HCT116 (cell line): Measurements from ENCODE around the gene CERS5. TPM values are rescaled to one million over a fixed set of nuclear protein-coding genes. Genes with fewer than 3 reads are reported as not detected.

ENCODE experiments used
- ATAC-seq: fragments of 200-7000 bp; cut with Tn5 transposase; 2 replicates; pipeline ENCODE4 v1.9.1; 2020; ENCODE audit warnings: mild to moderate bottlenecking, moderate library complexity
- BruUV-seq: library from RNA; stranded (reverse); fragments of 400-500 nt; replicated peaks from 2 replicates; lab custom pipeline; 2021; lab: Mats Ljungman, UMichigan
- CTCF ChIA-PET: fragments of 300-600 bp; sonication (Branson Sonifier 250); formaldehyde crosslinking; loops from one replicate; lab custom pipeline; 2021; ENCODE audit warnings: antibody characterized with exemption; lab: Charles Lee
- POLR2A ChIA-PET: fragments of 300-600, 350-600 bp; sonication (Branson Sonifier 250); formaldehyde crosslinking; loops from one replicate; lab custom pipeline; 2021; ENCODE audit warnings: antibody characterized with exemption; lab: Charles Lee
- RAD21 ChIA-PET, 2 experiments: fragments of 300-600 bp; sonication (Branson Sonifier 250); formaldehyde crosslinking; loops; one replicate each; lab custom pipeline; 2023; ENCODE audit warnings: low total read pairs in 2 of 2; ENCODE audit not compliant: uncharacterized antibody in 2 of 2, unreplicated experiment in 2 of 2, low non-redundant PET in 1 of 2; lab: Charles Lee
- DNase-seq: peaks from one replicate; pipeline ENCODE4 v3.0.0-alpha.2; 2010; ENCODE audit warnings: low read depth, low spot score
- H2AFZ ChIP-seq: fragments of 200-600 bp; shearing (Covaris generic), sonication (generic); 2 replicates; pipeline ENCODE4 v1.6.1; 2017; ENCODE audit warnings: low read depth, mixed run types, mixed read lengths, antibody characterized with exemption, low read length; ENCODE audit not compliant: poor library complexity, severe bottlenecking
- H3K27ac ChIP-seq: 2 replicates; pipeline ENCODE4 v1.5.1; 2012; ENCODE audit warnings: low read depth, low read length
- H3K27me3 ChIP-seq: fragments of 200-600 bp; sonication (generic); 2 replicates; pipeline ENCODE4 v1.6.1; 2016; ENCODE audit warnings: mixed run types, low read length, mixed read lengths; ENCODE audit not compliant: insufficient read depth
- H3K36me3 ChIP-seq, 2 experiments: fragments of 200-500 bp in 1 of 2; fragments of 200-600 bp in 1 of 2; sonication (Bioruptor generic) in 1 of 2; sonication (generic) in 1 of 2; 2 replicates each; pipeline versions ENCODE4 v1.5.1 to v1.6.1; 2014 to 2016; ENCODE audit warnings: low read length in 2 of 2, inconsistent platforms in 1 of 2, mixed read lengths in 1 of 2, mixed run types in 1 of 2; ENCODE audit not compliant: insufficient read depth in 2 of 2, control insufficient read depth in 1 of 2
- H3K4me1 ChIP-seq, 2 experiments: fragments of 200-600 bp in 1 of 2; sonication (generic) in 1 of 2; 2 replicates each; pipeline versions ENCODE4 v1.5.1 to v1.6.1; 2012 to 2017; ENCODE audit warnings: low read length in 2 of 2, inconsistent platforms in 1 of 2, mild to moderate bottlenecking in 1 of 2, mixed read lengths in 1 of 2, mixed run types in 1 of 2, moderate library complexity in 1 of 2; ENCODE audit not compliant: insufficient read depth in 2 of 2, control insufficient read depth in 1 of 2
- H3K4me2 ChIP-seq: fragments of 200-600 bp; sonication (generic); 2 replicates; pipeline ENCODE4 v1.6.1; 2017; ENCODE audit warnings: mixed run types, low read length, mixed read lengths
- H3K4me3 ChIP-seq, 2 experiments: fragments of 200-600 bp in 1 of 2; sonication (generic) in 1 of 2; replicated peaks in 1 of 2; 2 replicates each; pipeline ENCODE4 v1.5.1; 2011 to 2016; ENCODE audit warnings: low read length in 2 of 2, control low read depth in 1 of 2, low read depth in 1 of 2, mild to moderate bottlenecking in 1 of 2, mixed read lengths in 1 of 2, mixed run types in 1 of 2
- H3K79me2 ChIP-seq: fragments of 200-600 bp; sonication (generic); 2 replicates; pipeline ENCODE4 v1.6.1; 2017; ENCODE audit warnings: mild to moderate bottlenecking, mixed run types, low read length, moderate library complexity, mixed read lengths; ENCODE audit not compliant: insufficient read depth
- H3K9ac ChIP-seq: fragments of 200-600 bp; sonication (generic); 2 replicates; pipeline ENCODE4 v1.6.1; 2016; ENCODE audit warnings: low read length, mixed read lengths
- H3K9me2 ChIP-seq: fragments of 200-600 bp; sonication (generic), shearing (Covaris generic); 2 replicates; pipeline ENCODE4 v1.6.1; 2017; ENCODE audit warnings: mixed run types, mild to moderate bottlenecking, moderate library complexity; ENCODE audit not compliant: insufficient read depth
- H3K9me3 ChIP-seq, 2 experiments: fragments of 200-500 bp in 1 of 2; fragments of 200-600 bp in 1 of 2; sonication (Bioruptor generic) in 1 of 2; sonication (generic) in 1 of 2; 2 replicates each; pipeline ENCODE4 v1.6.1; 2014 to 2017; ENCODE audit warnings: low read length in 2 of 2, mixed read lengths in 2 of 2, inconsistent platforms in 1 of 2, low read depth in 1 of 2, mild to moderate bottlenecking in 1 of 2, mixed run types in 1 of 2, moderate library complexity in 1 of 2; ENCODE audit not compliant: control insufficient read depth in 1 of 2, insufficient read depth in 1 of 2
- H4K20me1 ChIP-seq: fragments of 200-600 bp; sonication (generic), shearing (Covaris generic); 2 replicates; pipeline ENCODE4 v1.6.1; 2017; ENCODE audit warnings: mixed run types, mild to moderate bottlenecking, moderate library complexity; ENCODE audit not compliant: insufficient read depth
- CBX3 ChIP-seq: IDR thresholded peaks from 2 replicates; pipeline ENCODE4 v1.6.1; 2012; ENCODE audit warnings: low read depth
- ELF1 ChIP-seq: IDR thresholded peaks from 2 replicates; pipeline ENCODE4 v1.6.1; 2012; ENCODE audit warnings: low read depth, borderline replicate concordance
- EZH2 ChIP-seq: fragments of 200-600 bp; sonication (generic); IDR thresholded peaks from 2 replicates; pipeline ENCODE4 v1.6.1; 2017; ENCODE audit warnings: antibody characterized with exemption, mixed run types
- EZH2phosphoT487 ChIP-seq: fragments of 200-600 bp; IDR thresholded peaks from 2 replicates; pipeline ENCODE4 v1.6.1; 2018; ENCODE audit warnings: antibody characterized with exemption, borderline replicate concordance
- POLR2A ChIP-seq: IDR thresholded peaks from 2 replicates; pipeline ENCODE4 v1.7.0; 2011; ENCODE audit warnings: borderline replicate concordance; ENCODE audit not compliant: insufficient read depth, insufficient read length; ENCODE audit errors: extremely low read depth
- POLR2AphosphoS5 ChIP-seq: IDR thresholded peaks from 2 replicates; pipeline ENCODE4 v1.6.1; 2011; ENCODE audit warnings: mild to moderate bottlenecking, low read depth, low read length, moderate library complexity
- SIN3A ChIP-seq: IDR thresholded peaks from 2 replicates; pipeline ENCODE4 v1.6.1; 2012; ENCODE audit warnings: low read depth
- SP1 ChIP-seq: IDR thresholded peaks from 2 replicates; pipeline ENCODE4 v1.6.1; 2012; ENCODE audit warnings: low read depth
- SRF ChIP-seq: IDR thresholded peaks from 2 replicates; pipeline ENCODE4 v1.6.1; 2012; ENCODE audit warnings: low read depth
- TCF7L2 ChIP-seq: IDR thresholded peaks from 2 replicates; pipeline ENCODE4 v1.7.0; 2011; ENCODE audit warnings: borderline replicate concordance, inconsistent platforms; ENCODE audit not compliant: insufficient read depth, insufficient read length; ENCODE audit errors: extremely low read depth
- YY1 ChIP-seq: IDR thresholded peaks from 2 replicates; pipeline ENCODE4 v1.6.1; 2011; ENCODE audit warnings: low read length, low read depth, moderate library complexity, mild to moderate bottlenecking; ENCODE audit not compliant: insufficient replicate concordance; ENCODE audit errors: extremely low read depth
- ZFX ChIP-seq: fragments of 450-650 bp; IDR thresholded peaks from 2 replicates; pipeline ENCODE4 v1.6.1; 2017
- intact Hi-C: fragments of 100-400 bp; cut with micrococcal nuclease; formaldehyde crosslinking; loops from 2 replicates; pipeline ENCODE4 v1.10.0; 2022
- total RNA-seq: library from RNA; stranded (reverse); gene quantifications from one replicate; pipeline ENCODE4 v1.2.1, GENCODE V29; 2021; ENCODE audit not compliant: unreplicated experiment
- TF ChIP-seq, protein P1 (sequence below), 3 experiments: fragments of 200-600 bp in 1 of 3; sonication (generic) in 1 of 3; IDR thresholded peaks in 2 of 3; conservative IDR thresholded peaks in 1 of 3; 2 replicates each; pipeline ENCODE4 v1.5.1; 2012 to 2017; ENCODE audit warnings: low read depth in 2 of 3, low read length in 2 of 3, antibody characterized with exemption in 1 of 3, borderline replicate concordance in 1 of 3, control low read depth in 1 of 3, mild to moderate bottlenecking in 1 of 3, mixed read lengths in 1 of 3, mixed run types in 1 of 3, moderate library complexity in 1 of 3; ENCODE audit not compliant: insufficient read depth in 1 of 3
- TF ChIP-seq, protein P2 (sequence below): IDR thresholded peaks from 2 replicates; pipeline ENCODE4 v1.6.1; 2012; ENCODE audit warnings: low read depth
- TF ChIP-seq, protein P3 (sequence below): IDR thresholded peaks from 2 replicates; pipeline ENCODE4 v1.6.1; 2012
- TF ChIP-seq, protein P4 (sequence below): IDR thresholded peaks from 2 replicates; pipeline ENCODE4 v1.6.1; 2012

The CERS5 gene
- total RNA-seq, 1 experiment from 2014 or later = 33.4 TPM

DNA sequence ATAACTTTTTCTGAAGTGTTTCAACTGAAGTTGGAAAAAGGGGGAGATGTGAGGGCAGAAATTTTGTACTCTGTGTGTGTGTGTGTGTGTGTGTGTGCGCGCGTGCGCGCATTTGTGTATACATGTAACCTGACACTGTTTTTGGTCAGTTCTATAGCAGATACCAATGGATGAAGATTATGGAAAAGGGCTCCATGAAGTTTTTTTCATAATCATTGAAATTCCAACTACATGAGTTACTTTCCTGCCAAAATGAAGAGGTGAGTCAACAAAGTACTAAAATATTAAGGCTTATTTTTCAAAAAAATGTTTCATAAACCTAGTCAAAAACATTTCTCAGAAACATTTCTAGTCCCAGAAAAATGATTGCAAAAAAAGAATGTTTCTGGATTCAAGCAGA lies 25.7 kb upstream of the CERS5 start:
- Histone ChIP-seq H3K9me3 (no peaks in the 10 kb centered on the region), H3K27me3 (no peaks in the 10 kb centered on the region), H3K9ac (no peak overlapping the region), H3K27ac (no peak overlapping the region), H2AFZ (no peak overlapping the region), H3K9me2 (no peaks in the 10 kb centered on the region), H4K20me1 (no peaks in the 10 kb centered on the region), H3K4me1 (no peaks in the 10 kb centered on the region), H3K36me3 (peaks cover 4 to 17% of the 10 kb centered on the region in 2 experiments; a peak in 2 of 4 replicates), H3K4me3 (no peak overlapping the region), H3K79me2 (no peaks in the 10 kb centered on the region), H3K4me2 (no peak overlapping the region)
- DNase-seq (no peak), ATAC-seq (no peak)
- ChIA-PET POLR2A (no interaction called here), RAD21 (no interaction called here), CTCF (no interaction called here)
- intact Hi-C loops = no loop called here
- no peak for TF ChIP-seq POLR2A
- TF ChIP-seq EZH2phosphoT487 = no peak
- TF ChIP-seq SIN3A = no peak
- BruUV-seq = no TSS peak

GRCh38 chr12:50192236-50192635 lies 25.1 kb upstream of the CERS5 start:
- BruUV-seq = TSS peak; percentile 19
- TF ChIP-seq TCF7L2 (no peak), POLR2AphosphoS5 (no peak), EZH2phosphoT487 (no peak), CBX3 (no peak), POLR2A (no peak), YY1 (no peak), ELF1 (no peak), SRF (no peak), SIN3A (no peak), EZH2 (no peak), ZFX (no peak), SP1 (no peak)
- TF ChIP-seq, protein P1, sequence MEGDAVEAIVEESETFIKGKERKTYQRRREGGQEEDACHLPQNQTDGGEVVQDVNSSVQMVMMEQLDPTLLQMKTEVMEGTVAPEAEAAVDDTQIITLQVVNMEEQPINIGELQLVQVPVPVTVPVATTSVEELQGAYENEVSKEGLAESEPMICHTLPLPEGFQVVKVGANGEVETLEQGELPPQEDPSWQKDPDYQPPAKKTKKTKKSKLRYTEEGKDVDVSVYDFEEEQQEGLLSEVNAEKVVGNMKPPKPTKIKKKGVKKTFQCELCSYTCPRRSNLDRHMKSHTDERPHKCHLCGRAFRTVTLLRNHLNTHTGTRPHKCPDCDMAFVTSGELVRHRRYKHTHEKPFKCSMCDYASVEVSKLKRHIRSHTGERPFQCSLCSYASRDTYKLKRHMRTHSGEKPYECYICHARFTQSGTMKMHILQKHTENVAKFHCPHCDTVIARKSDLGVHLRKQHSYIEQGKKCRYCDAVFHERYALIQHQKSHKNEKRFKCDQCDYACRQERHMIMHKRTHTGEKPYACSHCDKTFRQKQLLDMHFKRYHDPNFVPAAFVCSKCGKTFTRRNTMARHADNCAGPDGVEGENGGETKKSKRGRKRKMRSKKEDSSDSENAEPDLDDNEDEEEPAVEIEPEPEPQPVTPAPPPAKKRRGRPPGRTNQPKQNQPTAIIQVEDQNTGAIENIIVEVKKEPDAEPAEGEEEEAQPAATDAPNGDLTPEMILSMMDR (IDR thresholded peaks at IDR 0.05 in 2 of 3, conservative IDR thresholded peaks at IDR 0.05 in 1 of 3; ENCODE audit: borderline replicate concordance in 1 of 3, insufficient read depth in 1 of 3, low read depth in 2 of 3, low read length in 2 of 3) = no peak
- TF ChIP-seq, protein P2, sequence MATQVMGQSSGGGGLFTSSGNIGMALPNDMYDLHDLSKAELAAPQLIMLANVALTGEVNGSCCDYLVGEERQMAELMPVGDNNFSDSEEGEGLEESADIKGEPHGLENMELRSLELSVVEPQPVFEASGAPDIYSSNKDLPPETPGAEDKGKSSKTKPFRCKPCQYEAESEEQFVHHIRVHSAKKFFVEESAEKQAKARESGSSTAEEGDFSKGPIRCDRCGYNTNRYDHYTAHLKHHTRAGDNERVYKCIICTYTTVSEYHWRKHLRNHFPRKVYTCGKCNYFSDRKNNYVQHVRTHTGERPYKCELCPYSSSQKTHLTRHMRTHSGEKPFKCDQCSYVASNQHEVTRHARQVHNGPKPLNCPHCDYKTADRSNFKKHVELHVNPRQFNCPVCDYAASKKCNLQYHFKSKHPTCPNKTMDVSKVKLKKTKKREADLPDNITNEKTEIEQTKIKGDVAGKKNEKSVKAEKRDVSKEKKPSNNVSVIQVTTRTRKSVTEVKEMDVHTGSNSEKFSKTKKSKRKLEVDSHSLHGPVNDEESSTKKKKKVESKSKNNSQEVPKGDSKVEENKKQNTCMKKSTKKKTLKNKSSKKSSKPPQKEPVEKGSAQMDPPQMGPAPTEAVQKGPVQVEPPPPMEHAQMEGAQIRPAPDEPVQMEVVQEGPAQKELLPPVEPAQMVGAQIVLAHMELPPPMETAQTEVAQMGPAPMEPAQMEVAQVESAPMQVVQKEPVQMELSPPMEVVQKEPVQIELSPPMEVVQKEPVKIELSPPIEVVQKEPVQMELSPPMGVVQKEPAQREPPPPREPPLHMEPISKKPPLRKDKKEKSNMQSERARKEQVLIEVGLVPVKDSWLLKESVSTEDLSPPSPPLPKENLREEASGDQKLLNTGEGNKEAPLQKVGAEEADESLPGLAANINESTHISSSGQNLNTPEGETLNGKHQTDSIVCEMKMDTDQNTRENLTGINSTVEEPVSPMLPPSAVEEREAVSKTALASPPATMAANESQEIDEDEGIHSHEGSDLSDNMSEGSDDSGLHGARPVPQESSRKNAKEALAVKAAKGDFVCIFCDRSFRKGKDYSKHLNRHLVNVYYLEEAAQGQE = no peak
- TF ChIP-seq, protein P3, sequence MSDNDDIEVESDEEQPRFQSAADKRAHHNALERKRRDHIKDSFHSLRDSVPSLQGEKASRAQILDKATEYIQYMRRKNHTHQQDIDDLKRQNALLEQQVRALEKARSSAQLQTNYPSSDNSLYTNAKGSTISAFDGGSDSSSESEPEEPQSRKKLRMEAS = no peak
- TF ChIP-seq, protein P4, sequence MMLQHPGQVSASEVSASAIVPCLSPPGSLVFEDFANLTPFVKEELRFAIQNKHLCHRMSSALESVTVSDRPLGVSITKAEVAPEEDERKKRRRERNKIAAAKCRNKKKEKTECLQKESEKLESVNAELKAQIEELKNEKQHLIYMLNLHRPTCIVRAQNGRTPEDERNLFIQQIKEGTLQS = no peak

More at GRCh38 chr12:50192236-50192635, 25.1 kb upstream of the CERS5 start:
- H3K9me3 ChIP-seq = no peaks in the 10 kb centered on the region
- intact Hi-C loops = no loop called here
- no peaks in the 10 kb centered on the region for H4K20me1 ChIP-seq
- no peak overlapping the region for H2AFZ ChIP-seq
- H3K4me2 ChIP-seq = no peak overlapping the region
- no peaks in the 10 kb centered on the region for H3K9me2 ChIP-seq
- no peaks in the 10 kb centered on the region for H3K27me3 ChIP-seq
- ATAC-seq (no peak), DNase-seq (no peak)
- POLR2A ChIA-PET = no interaction called here
- H3K79me2 ChIP-seq = no peaks in the 10 kb centered on the region
- no peak overlapping the region for H3K27ac ChIP-seq
- no peak overlapping the region for H3K9ac ChIP-seq
- no peaks in the 10 kb centered on the region for H3K4me1 ChIP-seq
- CTCF ChIA-PET = no interaction called here
- H3K36me3 ChIP-seq = peaks cover 4 to 17% of the 10 kb centered on the region in 2 experiments; a peak in 2 of 4 replicates
- RAD21 ChIA-PET = no interaction called here
- H3K4me3 ChIP-seq = no peak overlapping the region
